GM18951 (cell line): Measurements from ENCODE around the gene TET1.

ENCODE experiments used
- POLR2A ChIP-seq: IDR thresholded peaks from 4 replicates; pipeline ENCODE4 v1.6.1; 2011; ENCODE audit warnings: mild to moderate bottlenecking; ENCODE audit not compliant: insufficient read length, insufficient read depth; ENCODE audit errors: extremely low read depth
- in situ Hi-C: fragments of 300-500 bp; cut with MboI; formaldehyde crosslinking; loops from one replicate; pipeline ENCODE4 v1.12.0; 2022; ENCODE audit warnings: low sequenced_read_pairs, mixed read lengths, inconsistent platforms; ENCODE audit not compliant: unreplicated experiment

TET1 gene

DNA sequence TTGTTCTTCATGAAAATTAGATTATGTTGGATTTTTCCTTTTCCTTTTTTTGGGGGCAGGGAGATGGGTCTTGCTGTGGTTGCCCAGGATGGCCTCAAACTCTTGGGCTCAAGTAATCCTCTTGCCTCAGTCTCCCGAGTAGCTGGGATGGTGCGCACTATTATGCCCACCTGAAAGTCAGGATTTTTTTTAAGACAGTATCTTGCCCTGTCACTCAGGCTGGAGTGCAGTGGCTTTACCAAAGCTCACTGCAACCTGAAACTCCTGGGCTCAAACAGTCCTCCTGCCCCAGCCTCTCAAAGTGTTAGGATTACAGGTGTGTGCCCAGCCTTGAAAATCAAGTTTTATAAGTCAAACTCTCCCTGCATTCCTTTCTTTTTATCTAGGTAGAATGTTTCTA is 1.7 kb upstream of the TET1 start:
- TF ChIP-seq POLR2A = no peak
- in situ Hi-C loops = no loop called here

DNA sequence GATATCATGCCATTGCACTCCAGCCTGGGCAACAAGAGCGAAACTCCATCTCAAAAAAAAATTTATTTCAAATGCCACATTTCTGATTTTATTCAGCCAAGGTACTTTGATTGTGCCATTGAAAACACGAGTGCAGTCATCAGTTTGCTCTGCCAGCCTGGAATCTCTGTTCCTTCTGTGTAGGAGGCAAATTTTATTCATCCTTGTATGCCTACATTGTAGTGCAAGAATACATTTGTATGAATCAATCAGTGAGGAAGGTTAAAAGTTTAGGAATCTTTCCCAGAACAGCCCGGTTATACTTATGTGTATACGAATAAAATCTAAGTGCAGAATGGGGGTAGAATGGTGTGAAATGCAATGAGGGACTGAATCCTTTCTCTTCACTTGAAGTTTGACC is 886 bp upstream of the TET1 start:
- in situ Hi-C loops = no loop called here
- TF ChIP-seq POLR2A = no peak

DNA sequence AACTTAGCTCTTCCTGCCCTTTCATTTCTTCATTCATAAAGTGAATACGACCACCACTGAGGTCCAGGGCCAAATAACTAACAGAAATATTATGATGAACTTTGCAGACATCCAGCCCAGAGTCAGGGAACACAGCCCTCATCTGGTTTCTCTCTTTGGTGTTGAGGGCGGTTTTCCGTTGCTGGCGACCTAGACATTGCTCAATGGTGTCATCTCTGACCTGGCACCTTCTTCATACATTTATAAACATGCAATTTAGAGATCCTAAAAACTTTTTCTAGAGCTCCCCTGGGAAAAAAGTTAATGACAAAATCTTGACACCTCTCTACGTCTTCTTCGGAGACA is 324 bp upstream of the TET1 start:
- in situ Hi-C loops = no loop called here
- TF ChIP-seq POLR2A = no peak

DNA sequence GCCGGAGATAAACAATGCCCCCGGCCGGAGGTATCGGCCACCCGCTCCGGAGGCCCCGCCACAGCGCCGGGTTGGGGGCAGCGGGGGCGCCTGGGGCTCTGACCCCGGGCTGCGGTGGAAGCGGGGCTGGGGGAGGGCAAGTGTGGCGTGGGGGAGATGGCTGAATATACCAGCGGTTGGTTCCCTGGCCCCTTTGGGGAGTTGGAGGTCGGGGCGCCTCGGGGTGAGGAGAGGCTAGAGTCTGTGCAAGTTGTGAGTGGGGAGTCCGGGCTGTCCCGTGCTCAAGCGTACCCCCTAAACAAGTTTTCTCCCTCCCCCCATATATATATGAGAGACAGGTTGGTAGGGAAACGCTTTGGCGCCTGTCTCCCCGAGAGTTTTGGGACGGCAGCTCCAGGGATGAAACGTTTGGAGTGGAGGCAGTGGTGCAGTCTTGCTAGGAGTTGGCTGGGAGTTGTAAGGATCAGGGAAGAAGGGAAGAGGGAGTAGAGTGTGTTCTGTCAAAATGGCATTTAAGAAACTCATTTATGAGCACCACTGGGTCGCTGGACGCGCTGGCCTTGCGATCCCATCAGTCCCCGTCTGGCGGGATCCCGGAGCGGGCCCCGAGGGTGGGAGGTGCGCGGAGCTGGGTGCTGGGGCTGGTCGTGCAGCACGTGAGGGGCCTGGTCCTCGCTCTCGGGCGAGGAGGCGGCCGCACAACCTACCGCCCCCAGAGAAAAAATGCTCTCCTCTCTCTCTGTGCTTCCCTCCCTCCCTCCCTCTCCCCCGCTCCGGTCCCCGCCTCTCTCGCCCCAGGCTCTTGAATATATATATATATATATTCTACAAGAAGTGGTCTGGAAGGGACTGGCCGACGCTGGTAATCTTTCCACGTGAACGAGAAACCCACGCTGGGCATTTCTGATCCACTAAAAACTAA is 1.1 kb downstream of the TET1 start:
- no peak for TF ChIP-seq POLR2A
- in situ Hi-C loops = no loop called here

DNA sequence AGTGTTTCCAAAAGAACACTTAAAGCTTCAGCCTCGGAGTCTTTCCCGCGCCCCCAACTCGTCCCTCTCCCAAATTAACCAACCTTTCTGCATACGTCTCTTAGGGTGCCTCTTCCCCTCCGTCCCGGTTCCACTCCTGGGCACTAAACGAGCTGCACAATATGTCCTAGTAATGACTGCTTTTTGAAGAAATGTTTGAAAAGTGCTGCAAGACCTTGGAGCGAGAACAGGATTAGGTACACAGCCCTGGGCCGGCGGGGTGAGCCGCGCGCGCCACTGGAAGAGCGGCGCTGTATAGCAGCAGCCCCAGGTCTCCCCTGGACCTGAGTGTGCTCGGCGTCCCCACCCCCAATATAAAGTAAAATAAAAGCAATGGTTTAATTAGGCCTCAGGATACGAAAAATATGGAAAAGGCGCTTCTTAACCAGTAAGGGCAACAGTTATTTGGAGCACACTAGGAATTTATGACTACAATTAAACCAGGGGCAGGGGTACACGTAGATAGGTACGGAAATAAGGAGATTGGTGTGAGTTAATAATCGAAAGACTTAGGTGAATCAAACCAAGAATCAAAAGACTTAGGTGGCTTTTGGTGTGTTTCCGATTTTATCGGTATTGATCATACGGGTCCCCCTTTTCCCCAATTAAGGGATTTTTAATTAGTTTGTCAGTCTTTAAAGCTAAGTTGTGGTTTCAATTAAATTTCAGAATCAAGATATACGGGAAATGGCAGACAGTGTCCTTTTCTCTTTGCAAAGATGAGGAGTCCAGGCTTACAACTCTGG is 1.9 kb downstream of the TET1 start:
- in situ Hi-C loops = no loop called here

DNA sequence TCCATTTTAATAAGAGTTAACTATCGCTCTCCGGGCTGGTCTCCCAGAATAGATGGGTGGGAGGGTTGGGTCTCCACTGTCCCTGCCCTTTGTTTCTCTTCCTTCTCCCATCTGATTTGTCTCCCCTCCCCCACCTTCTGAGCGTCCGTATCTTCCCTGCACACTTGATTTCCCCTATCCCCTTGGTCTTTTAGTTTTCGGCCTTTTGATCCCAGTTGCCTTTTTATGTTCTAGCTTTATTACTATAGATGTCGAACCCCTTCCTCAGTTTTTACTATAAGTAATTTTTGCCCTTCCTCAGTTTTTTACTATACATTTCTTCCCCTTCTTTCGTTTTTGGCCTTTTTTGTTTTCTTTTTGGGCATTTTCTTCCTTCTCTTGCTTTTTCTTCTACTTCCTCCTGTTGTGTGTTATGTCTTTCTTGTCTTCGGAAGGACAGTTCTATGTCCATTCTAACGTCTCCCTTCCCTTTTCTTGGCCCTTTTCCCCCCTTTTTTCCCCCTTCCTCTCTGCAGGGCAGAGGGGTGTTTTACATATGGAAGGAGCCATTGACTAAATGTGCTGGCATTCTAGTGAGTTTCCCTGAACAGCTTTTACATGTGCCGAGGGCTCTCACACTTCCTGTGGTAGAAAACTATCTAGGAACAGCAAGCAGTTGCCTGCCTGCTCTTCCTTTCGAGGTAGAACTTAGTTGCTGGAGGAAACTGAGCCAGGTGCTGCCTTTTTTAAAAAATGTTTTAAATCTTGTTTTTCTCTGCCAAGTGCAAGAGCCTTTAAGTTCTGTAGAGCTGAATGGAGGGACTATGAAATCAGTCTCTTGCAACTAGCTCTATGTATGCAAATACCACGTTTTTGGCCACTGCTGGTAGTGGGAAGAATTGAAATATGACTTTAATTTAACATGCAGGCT is 2.8 kb downstream of the TET1 start:
- TF ChIP-seq POLR2A = no peak
- in situ Hi-C loops = no loop called here

More for the DNA sequence above, 1.9 kb downstream of the TET1 start:
- no peak for TF ChIP-seq POLR2A

DNA sequence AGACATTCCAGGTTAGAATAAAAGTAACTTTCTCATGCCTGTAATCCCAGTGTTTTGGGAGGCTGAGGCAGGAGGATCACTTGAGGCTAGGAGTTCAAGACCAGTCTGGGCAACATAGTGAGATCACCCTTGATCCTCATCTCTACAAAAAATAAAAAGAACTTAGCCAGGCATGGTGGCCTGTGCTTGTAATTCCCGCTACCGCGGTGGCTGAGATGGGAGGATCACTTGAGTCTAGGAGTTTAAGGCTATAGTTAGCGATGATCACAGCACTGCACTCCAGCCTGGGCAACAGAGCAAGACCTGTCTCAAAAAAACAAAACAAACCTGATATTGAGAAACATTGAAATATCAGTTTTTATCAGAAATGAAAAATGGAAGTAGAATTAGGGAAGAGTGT is 4.6 kb downstream of the TET1 start:
- in situ Hi-C loops = no loop called here

DNA sequence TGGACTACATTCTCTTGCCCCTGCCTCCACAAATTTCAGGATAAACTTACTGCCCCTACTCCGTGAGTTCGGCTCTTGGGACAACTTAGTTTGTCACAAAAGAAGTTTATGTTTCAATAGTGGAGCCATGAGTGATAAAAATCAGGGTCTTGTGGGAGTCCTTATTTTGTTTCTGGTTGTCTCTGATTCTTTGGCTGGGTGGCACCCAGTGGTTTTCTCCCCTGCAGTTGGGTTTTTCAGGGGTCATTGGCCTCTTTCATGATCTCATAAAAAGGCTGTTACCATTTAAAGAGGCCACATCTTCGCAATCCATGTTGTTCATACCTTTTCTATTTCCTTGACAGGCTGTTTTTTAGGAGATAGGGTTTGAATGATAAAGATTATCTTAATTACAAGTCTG is 5.5 kb downstream of the TET1 start:
- no peak for TF ChIP-seq POLR2A
- in situ Hi-C loops = no loop called here

More for the DNA sequence above, 4.6 kb downstream of the TET1 start:
- no peak for TF ChIP-seq POLR2A

DNA sequence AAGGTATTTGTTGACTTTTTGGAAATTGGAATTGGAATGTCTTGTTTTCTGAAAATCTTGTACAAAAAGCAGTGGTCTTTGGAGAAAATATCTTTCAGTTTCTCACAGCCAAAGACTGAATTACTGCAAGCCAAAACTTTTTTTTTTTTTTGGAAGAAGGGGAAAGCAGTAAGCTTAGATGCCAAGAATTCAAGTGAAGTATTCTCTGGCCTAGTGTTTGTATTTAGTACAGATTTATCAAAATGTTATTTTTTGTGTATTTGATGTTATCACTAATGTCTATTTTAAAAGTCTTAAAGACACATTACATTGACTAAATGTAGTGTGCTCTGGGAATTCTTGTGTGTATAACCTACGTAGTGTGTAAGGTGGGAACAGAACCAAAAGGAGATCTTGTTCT is 6.2 kb downstream of the TET1 start:
- in situ Hi-C loops = no loop called here
- no peak for TF ChIP-seq POLR2A

DNA sequence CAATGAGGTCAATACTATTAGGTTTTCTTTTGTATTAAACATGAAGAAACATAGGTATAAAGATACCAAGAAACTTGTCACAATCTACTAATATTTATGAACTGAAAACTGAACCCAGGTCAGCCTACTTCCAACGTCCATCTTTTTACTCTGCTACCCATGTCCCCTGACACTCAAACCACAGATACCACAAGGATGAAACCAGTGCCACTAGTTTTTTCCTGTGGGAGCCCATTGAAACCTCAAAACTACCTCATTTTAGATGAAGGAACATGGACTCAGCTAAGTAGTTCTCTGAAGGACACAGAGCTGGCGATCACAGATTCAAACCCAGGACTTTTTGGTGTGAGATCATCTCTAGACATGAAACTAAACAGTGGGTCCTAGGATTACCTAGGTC is 6.8 kb downstream of the TET1 start:
- in situ Hi-C loops = no loop called here
- TF ChIP-seq POLR2A = no peak

DNA sequence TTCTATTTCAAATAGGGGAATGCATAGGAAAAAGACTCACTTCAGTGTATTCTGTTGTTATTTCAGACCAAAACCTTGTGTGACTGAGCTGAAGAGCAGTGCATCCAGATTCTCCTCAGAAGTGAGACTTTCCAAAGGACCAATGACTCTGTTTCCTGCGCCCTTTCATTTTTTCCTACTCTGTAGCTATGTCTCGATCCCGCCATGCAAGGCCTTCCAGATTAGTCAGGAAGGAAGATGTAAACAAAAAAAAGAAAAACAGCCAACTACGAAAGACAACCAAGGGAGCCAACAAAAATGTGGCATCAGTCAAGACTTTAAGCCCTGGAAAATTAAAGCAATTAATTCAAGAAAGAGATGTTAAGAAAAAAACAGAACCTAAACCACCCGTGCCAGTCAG is 12.0 kb downstream of the TET1 start:
- in situ Hi-C loops = no loop called here
- TF ChIP-seq POLR2A = no peak

DNA sequence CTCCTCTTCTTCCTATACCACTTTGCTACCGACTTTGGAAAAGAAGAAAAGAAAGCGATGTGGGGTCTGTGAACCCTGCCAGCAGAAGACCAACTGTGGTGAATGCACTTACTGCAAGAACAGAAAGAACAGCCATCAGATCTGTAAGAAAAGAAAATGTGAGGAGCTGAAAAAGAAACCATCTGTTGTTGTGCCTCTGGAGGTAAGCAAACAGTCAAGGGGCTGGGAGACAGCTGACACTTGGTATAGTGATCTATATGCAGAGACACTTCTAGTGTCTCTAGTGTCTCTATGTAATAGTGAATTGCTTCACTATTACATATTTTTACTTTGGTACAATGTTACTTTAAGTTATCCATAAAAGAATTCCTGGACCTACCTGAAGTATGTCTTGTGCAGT is 13.9 kb downstream of the TET1 start:
- in situ Hi-C loops = no loop called here
- TF ChIP-seq POLR2A = no peak

DNA sequence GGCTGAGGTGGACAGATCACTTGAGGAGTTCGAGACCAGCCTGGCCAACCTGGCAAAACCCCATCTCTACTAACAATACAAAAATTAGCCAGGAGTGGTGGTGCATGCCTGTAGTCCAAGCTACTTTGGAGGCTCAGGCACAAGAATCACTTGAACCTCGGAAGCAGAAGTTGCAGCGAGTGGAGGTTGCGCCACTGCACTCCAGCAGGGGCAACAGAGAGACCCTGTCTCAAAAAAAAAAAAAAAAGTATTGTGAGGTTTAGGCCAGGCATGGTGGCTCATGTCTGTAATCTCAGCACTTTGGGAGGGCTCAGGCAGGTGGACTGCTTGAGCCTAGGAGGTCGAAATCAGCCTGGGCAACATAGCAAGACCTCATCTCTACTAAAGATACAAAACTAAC is 16.0 kb downstream of the TET1 start:
- in situ Hi-C loops = no loop called here

More for the DNA sequence above, 16.0 kb downstream of the TET1 start:
- no peak for TF ChIP-seq POLR2A
